Astrocyte of the hippocampus (primary cell): ENCODE results near the gene PPRC1.
"Not testable (repeated sequence)": the region's sequence is repeated elsewhere in the genome, so short reads cannot be mapped to it uniquely, and the experiment has no call there.

ENCODE experiments used
- DNase-seq: peaks from one replicate; pipeline ENCODE4 v3.0.0; 2011; ENCODE audit warnings: low read depth, low spot score

Gene PPRC1

GRCh38 chr10:102188941-102189898 is 56.4 kb downstream of the PPRC1 start:
- not testable (repeated sequence) for DNase-seq

- no peak for DNase-seq
Measured at GRCh38 chr10:102191956-102192355, 59.1 kb downstream of the PPRC1 start.

- DNase-seq = no peak
Measured at GRCh38 chr10:102195296-102195870, 62.5 kb downstream of the PPRC1 start.

- DNase-seq = no peak
Measured at GRCh38 chr10:102196893-102197292, 64.1 kb downstream of the PPRC1 start.

GRCh38 chr10:102198027-102198426 is 65.2 kb downstream of the PPRC1 start:
- DNase-seq = no peak
